Transverse colon (tissue), 4 donors: ENCODE results near the gene PPP2R2C.

ENCODE experiments used
- EP300 ChIP-seq: sonication (generic); formaldehyde crosslinking; IDR thresholded peaks from one replicate; pipeline ENCODE4 v1.6.1; 2017; ENCODE audit warnings: antibody characterized with exemption, low read depth
- POLR2A ChIP-seq: fragments of 450-650 bp; IDR thresholded peaks from one replicate; pipeline ENCODE4 v1.6.1; 2016; ENCODE audit warnings: antibody characterized with exemption, mild to moderate bottlenecking, moderate library complexity
- POLR2AphosphoS5 ChIP-seq, 3 donors: sonication (generic); formaldehyde crosslinking; IDR thresholded peaks; one replicate each; pipeline ENCODE4 v1.6.1; 2016; ENCODE audit warnings: antibody characterized with exemption in 3 of 3
- TF ChIP-seq, protein P1 (sequence below), 5 experiments: fragments of 200-600 bp in 3 of 5; fragments of 450-650 bp in 2 of 5; sonication (generic) in 3 of 5; IDR thresholded peaks; 1 replicate in 2 of 5; 2 replicates in 3 of 5; pipeline ENCODE4 v1.5.1; 2016 to 2017; ENCODE audit warnings: antibody characterized with exemption in 5 of 5, inconsistent platforms in 3 of 5, mild to moderate bottlenecking in 2 of 5, moderate library complexity in 1 of 5

DNA sequence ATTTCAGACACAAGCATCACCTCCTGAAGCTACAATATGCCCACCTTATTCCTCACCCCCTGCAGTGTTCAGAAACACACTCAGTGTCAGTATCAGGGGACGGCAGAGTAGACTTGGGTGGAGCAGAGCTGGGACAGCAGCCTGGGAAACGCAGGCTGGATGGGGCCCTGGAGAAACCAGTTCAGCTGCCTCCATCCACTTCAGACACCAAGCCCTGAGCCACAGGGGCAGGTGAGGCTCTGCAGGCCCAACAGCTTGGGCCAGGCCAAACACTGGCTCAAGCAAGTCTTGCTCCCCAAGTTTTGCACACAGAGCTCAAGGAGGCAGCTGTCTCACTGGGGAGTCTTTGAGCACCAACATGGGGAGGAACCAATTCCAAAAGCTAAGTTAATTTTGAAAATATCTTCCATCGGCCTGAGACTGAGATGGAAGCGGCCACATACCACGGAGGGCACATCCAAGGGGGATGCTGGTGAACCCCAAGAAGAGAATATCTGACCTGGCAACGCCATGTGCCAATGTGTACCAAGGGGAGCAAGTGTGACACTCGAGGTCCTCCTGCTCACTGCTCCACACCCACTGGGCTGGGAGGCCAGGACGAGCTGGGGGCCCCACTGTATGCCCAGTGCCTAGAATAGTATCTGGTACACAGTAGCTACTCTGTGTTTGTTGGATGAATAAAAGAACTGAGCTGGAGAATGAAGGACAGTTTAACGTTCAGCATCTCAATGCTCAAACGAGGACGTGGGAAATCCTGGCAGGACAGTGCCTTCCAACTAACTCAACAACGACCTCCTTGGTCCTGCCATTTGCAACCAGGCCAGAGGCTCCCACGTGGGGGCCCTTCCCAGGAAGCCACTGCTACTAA lies 45.6 kb downstream of the PPP2R2C start:
- TF ChIP-seq POLR2A (no peak), EP300 (no peak), POLR2AphosphoS5 (IDR thresholded peaks at IDR 0.05) (no peak)
- TF ChIP-seq, protein P1, sequence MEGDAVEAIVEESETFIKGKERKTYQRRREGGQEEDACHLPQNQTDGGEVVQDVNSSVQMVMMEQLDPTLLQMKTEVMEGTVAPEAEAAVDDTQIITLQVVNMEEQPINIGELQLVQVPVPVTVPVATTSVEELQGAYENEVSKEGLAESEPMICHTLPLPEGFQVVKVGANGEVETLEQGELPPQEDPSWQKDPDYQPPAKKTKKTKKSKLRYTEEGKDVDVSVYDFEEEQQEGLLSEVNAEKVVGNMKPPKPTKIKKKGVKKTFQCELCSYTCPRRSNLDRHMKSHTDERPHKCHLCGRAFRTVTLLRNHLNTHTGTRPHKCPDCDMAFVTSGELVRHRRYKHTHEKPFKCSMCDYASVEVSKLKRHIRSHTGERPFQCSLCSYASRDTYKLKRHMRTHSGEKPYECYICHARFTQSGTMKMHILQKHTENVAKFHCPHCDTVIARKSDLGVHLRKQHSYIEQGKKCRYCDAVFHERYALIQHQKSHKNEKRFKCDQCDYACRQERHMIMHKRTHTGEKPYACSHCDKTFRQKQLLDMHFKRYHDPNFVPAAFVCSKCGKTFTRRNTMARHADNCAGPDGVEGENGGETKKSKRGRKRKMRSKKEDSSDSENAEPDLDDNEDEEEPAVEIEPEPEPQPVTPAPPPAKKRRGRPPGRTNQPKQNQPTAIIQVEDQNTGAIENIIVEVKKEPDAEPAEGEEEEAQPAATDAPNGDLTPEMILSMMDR (IDR thresholded peaks at IDR 0.05), result no peak
